IMR-90 (cell line): ENCODE results near the gene CPLX3. TPM values are rescaled to one million over a fixed set of nuclear protein-coding genes. Genes with fewer than 3 reads are reported as not detected.

Experiments used
- ATAC-seq: fragments of 200-7000 bp; cut with Tn5 transposase; 2 replicates; pipeline ENCODE4 v1.9.1; 2020; ENCODE audit warnings: low read depth, mild to moderate bottlenecking, moderate library complexity
- BruUV-seq: library from RNA; stranded (reverse); fragments of 400-500 nt; replicated peaks from 2 replicates; lab custom pipeline; 2021; lab: Mats Ljungman, UMichigan
- CTCF ChIA-PET: fragments of 300-600 bp; formaldehyde crosslinking; extraction: SDS; loops from one replicate; lab custom pipeline; 2021; ENCODE audit warnings: antibody characterized with exemption; lab: Yijun Ruan, JAX
- POLR2A ChIA-PET: fragments of 300-600 bp; sonication (Branson Sonifier 250); formaldehyde crosslinking; loops from one replicate; lab custom pipeline; 2022; ENCODE audit warnings: antibody characterized with exemption; ENCODE audit not compliant: unreplicated experiment; lab: Charles Lee
- DNase-seq: peaks from one replicate; pipeline ENCODE4 v3.0.0; 2013
- H2AFZ ChIP-seq: replicated peaks from 2 replicates; pipeline ENCODE3; 2013; ENCODE audit warnings: low read length, mild to moderate bottlenecking; ENCODE audit not compliant: poor library complexity
- H2AK5ac ChIP-seq: 2 replicates; pipeline ENCODE4 v1.6.1; 2013; ENCODE audit warnings: low read depth, low read length, inconsistent platforms
- H2AK9ac ChIP-seq: replicated peaks from 2 replicates; pipeline ENCODE3; 2013; ENCODE audit warnings: mild to moderate bottlenecking, low read depth, low read length, moderate library complexity; ENCODE audit not compliant: poor library complexity
- H2BK120ac ChIP-seq: 2 replicates; pipeline ENCODE4 v1.6.1; 2013; ENCODE audit warnings: low read depth, low read length, inconsistent platforms
- H2BK15ac ChIP-seq: 3 replicates; pipeline ENCODE4 v1.6.1; 2013; ENCODE audit warnings: low read depth, low read length, inconsistent platforms
- H2BK20ac ChIP-seq: 2 replicates; pipeline ENCODE4 v1.6.1; 2013; ENCODE audit warnings: low read depth, mild to moderate bottlenecking, inconsistent platforms, low read length, moderate library complexity
- H2BK5ac ChIP-seq: 2 replicates; pipeline ENCODE4 v1.6.1; 2013; ENCODE audit warnings: mild to moderate bottlenecking, low read depth, low read length, inconsistent platforms; ENCODE audit not compliant: poor library complexity, severe bottlenecking
- H3K14ac ChIP-seq: replicated peaks from 2 replicates; pipeline ENCODE4 v1.6.1; 2013; ENCODE audit warnings: low read depth, low read length, inconsistent platforms
- H3K18ac ChIP-seq: 2 replicates; pipeline ENCODE4 v1.6.1; 2013; ENCODE audit warnings: low read depth, low read length, control low read depth
- H3K23ac ChIP-seq: 2 replicates; pipeline ENCODE4 v1.6.1; 2013; ENCODE audit warnings: low read depth, low read length, inconsistent platforms
- H3K27ac ChIP-seq: 2 replicates; pipeline ENCODE4 v1.5.1; 2013; ENCODE audit warnings: mild to moderate bottlenecking, control low read depth, low read length; ENCODE audit not compliant: insufficient read depth
- H3K27me3 ChIP-seq: 2 replicates; pipeline ENCODE4 v1.6.1; 2013; ENCODE audit warnings: low read length; ENCODE audit not compliant: control insufficient read depth, insufficient read depth
- H3K36me3 ChIP-seq: 2 replicates; pipeline ENCODE4 v1.6.1; 2013; ENCODE audit warnings: low read length, mixed read lengths; ENCODE audit not compliant: control insufficient read depth, insufficient read depth
- H3K4ac ChIP-seq: 2 replicates; pipeline ENCODE4 v1.6.1; 2013; ENCODE audit warnings: low read depth, low read length, inconsistent platforms
- H3K4me1 ChIP-seq: 2 replicates; pipeline ENCODE4 v1.6.1; 2013; ENCODE audit warnings: low read length, mixed read lengths; ENCODE audit not compliant: control insufficient read depth, insufficient read depth
- H3K4me2 ChIP-seq: 2 replicates; pipeline ENCODE4 v1.6.1; 2013; ENCODE audit warnings: low read depth, mild to moderate bottlenecking, control low read depth, low read length, moderate library complexity
- H3K4me3 ChIP-seq: 2 replicates; pipeline ENCODE4 v1.5.1; 2013; ENCODE audit warnings: low read depth, mild to moderate bottlenecking, control low read depth, low read length, moderate library complexity; ENCODE audit not compliant: insufficient read depth
- H3K56ac ChIP-seq: 2 replicates; pipeline ENCODE4 v1.6.1; 2013; ENCODE audit warnings: low read length, inconsistent platforms; ENCODE audit not compliant: insufficient read depth; ENCODE audit errors: extremely low read depth
- H3K79me1 ChIP-seq, 2 experiments: 2 replicates each; pipeline ENCODE4 v1.6.1; 2013; ENCODE audit warnings: low read length in 2 of 2, inconsistent platforms in 1 of 2, low read depth in 1 of 2
- H3K9ac ChIP-seq: 2 replicates; pipeline ENCODE4 v1.6.1; 2013; ENCODE audit warnings: low read depth, low read length, control low read depth
- H3K9me1 ChIP-seq: 2 replicates; pipeline ENCODE4 v1.6.1; 2013; ENCODE audit warnings: low read length, inconsistent platforms; ENCODE audit not compliant: insufficient read depth
- H3K9me3 ChIP-seq: 2 replicates; pipeline ENCODE4 v1.6.1; 2013; ENCODE audit warnings: low read length; ENCODE audit not compliant: control insufficient read depth, insufficient read depth
- H4K20me1 ChIP-seq: 2 replicates; pipeline ENCODE4 v1.6.1; 2013; ENCODE audit warnings: low read length, inconsistent platforms; ENCODE audit not compliant: insufficient read depth
- H4K5ac ChIP-seq: 2 replicates; pipeline ENCODE4 v1.6.1; 2013; ENCODE audit warnings: mild to moderate bottlenecking, low read depth, low read length, control low read depth
- H4K8ac ChIP-seq, 2 experiments: 2 replicates each; pipeline ENCODE4 v1.6.1; 2013; ENCODE audit warnings: low read depth in 2 of 2, low read length in 2 of 2, control low read depth in 1 of 2, inconsistent platforms in 1 of 2
- H4K91ac ChIP-seq: 2 replicates; pipeline ENCODE4 v1.6.1; 2013; ENCODE audit warnings: low read depth, low read length, inconsistent platforms; ENCODE audit not compliant: insufficient read depth
- BHLHE40 ChIP-seq: fragments of 150-350 bp; IDR thresholded peaks from 2 replicates; pipeline ENCODE4 v1.6.1; 2016; ENCODE audit warnings: mild to moderate bottlenecking, low read depth, low read length
- MAZ ChIP-seq: IDR thresholded peaks from 2 replicates; pipeline ENCODE4 v1.6.1; 2012; ENCODE audit warnings: low read depth, mild to moderate bottlenecking, low read length, improper control_type of control experiment, moderate library complexity, borderline replicate concordance
- MXI1 ChIP-seq: IDR thresholded peaks from 2 replicates; pipeline ENCODE4 v1.6.1; 2012; ENCODE audit warnings: low read depth, mild to moderate bottlenecking, low read length, moderate library complexity, borderline replicate concordance
- POLR2A ChIP-seq: IDR thresholded peaks from 2 replicates; pipeline ENCODE4 v1.6.1; 2012; ENCODE audit warnings: mild to moderate bottlenecking, low read depth, low read length
- RCOR1 ChIP-seq: IDR thresholded peaks from 2 replicates; pipeline ENCODE4 v1.6.1; 2012; ENCODE audit warnings: mild to moderate bottlenecking, low read length, improper control_type of control experiment; ENCODE audit not compliant: insufficient replicate concordance
- WGBS, 2 experiments: methylation state at CpG; one replicate each; pipeline versions ENCODE4 v1.1.5 to v1.1.7; 2013; ENCODE audit warnings: missing lambda C conversion rate in 2 of 2; ENCODE audit not compliant: insufficient read length in 1 of 2; ENCODE audit errors: extremely low coverage in 2 of 2; 5-methylcytosine and 5-hydroxymethylcytosine counted together
- dilution Hi-C: fragments of 300-500 bp; cut with HindIII; formaldehyde crosslinking; loops from one replicate; pipeline ENCODE4 v1.14.3; 2018; ENCODE audit warnings: low sequenced_read_pairs; ENCODE audit not compliant: unreplicated experiment
- in situ Hi-C: fragments of 300-500 bp; cut with MboI; formaldehyde crosslinking; loops from 3 replicates; pipeline ENCODE4 v1.14.3; 2019; ENCODE audit warnings: low sequenced_read_pairs, inconsistent platforms, mixed read lengths
- intact Hi-C: fragments of 100-400 bp; cut with micrococcal nuclease; formaldehyde crosslinking; loops from 2 replicates; pipeline ENCODE4 v1.10.0; 2022
- polyA plus RNA-seq, 3 experiments: library from polyadenylated mRNA; depleted of rRNA; stranded (reverse); fragments of >200 nt; gene quantifications; 2 replicates each; pipeline ENCODE4 v1.2.3, GENCODE V29; 2012; ENCODE audit warnings: low replicate concordance in 1 of 3
- total RNA-seq: library from RNA; depleted of rRNA; stranded (reverse); fragments of >200 nt; gene quantifications from 2 replicates; pipeline ENCODE4 v1.2.3, GENCODE V29; 2012

Gene CPLX3
- total and polyA plus RNA-seq, 2 of the 4 experiments (the other 2 are of a cell fraction), result not detected

DNA sequence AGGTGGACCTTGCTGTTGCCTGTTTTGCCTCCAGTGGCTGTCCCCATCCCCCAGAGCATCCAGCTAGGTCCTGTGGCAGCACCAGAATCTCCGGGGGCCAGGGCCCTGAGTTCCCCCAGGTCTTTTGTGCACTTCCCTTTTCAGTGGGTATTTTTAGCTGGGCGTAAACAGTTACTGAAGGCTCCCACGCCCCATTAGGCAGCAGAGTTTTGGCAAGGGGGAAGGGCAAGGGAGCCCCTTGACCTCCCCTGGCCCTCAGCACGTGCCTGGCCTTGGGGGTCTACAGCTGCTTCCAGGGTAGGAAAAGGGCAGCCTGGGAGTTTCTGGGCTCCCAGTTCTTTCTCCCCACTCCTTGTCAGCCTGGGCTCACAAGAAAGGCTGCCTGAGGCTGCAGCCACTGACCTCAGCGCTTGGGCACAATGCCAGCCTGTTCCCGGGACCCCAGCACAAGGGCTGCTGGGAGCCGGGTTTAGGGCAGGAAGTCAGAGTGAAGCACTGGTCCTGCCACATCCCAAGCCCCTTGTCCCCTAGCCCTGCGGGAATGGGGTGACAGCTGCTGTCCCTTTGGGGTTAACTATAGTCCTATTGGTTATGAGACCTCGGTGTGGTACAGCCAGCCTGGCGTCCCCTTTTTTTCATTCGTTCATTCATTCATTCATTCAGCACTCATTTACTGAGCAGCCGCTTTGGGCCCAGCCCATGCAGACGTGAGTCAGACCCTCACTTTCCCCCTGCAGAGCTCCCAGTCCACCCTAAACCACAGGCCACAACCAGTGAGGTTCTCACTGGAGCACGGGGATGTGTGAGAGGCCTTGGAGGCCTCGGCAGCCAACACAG is 36.1 kb upstream of the CPLX3 start:
- Histone ChIP-seq H3K4me1 (peaks cover 24% of the 10 kb centered on the region), H2BK5ac (peak overlapping the region; percentile 35), H4K20me1 (peaks cover 89% of the 10 kb centered on the region), H3K23ac (peak overlapping the region; percentile 41), H3K4ac (peak overlapping the region; percentile 78), H2AFZ (peak overlapping the region; percentile 74), H4K5ac (0 out of 2 replicates have a peak overlapping the region, but pooled peaks have one; percentile 11), H3K27me3 (no peaks in the 10 kb centered on the region), H3K18ac (no peak overlapping the region), H3K36me3 (peaks cover 2% of the 10 kb centered on the region; the same call in 1 of the 2 replicates), H3K9me1 (peaks cover 42% of the 10 kb centered on the region), H3K4me2 (peak overlapping the region; percentile 17), H3K9ac (peak overlapping the region; percentile 30), H2BK120ac (no peak overlapping the region; the same call in 1 of the 2 replicates), H3K4me3 (no peak overlapping the region), H3K56ac (0 out of 2 replicates have a peak overlapping the region, but pooled peaks have one; percentile 19), H2AK9ac (peak overlapping the region; percentile 85), H4K91ac (0 out of 2 replicates have a peak overlapping the region, but pooled peaks have one; percentile 38), H3K9me3 (no peaks in the 10 kb centered on the region), H2AK5ac (peak overlapping the region; percentile 69), H3K27ac (peak overlapping the region; percentile 45), H3K14ac (peak overlapping the region; percentile 78), H3K79me1 (peaks cover 19 to 89% of the 10 kb centered on the region in 2 experiments), H2BK20ac (no peak overlapping the region), H2BK15ac (no peak overlapping the region; the same call in 2 of the 3 replicates), H4K8ac (peak overlapping the region; percentile 28 to 66; a peak in 1 of 4 replicates)
- CTCF ChIA-PET, result no interaction called here
- POLR2A ChIA-PET, result no interaction called here
- peak; percentile 85 for DNase-seq
- ATAC-seq, result peak; percentile 76
- in situ Hi-C loops, result no loop called here
- no TSS peak for BruUV-seq
- no CpG with 5 or more reads among the region's 15 CpGs for WGBS, 2 experiments
- intact Hi-C loops, result no loop called here
- dilution Hi-C loops, result no loop called here
- TF ChIP-seq POLR2A (no peak), MXI1 (peak; percentile 54; the same call in 1 of the 2 replicates), BHLHE40 (peak; percentile 37; the same call in 1 of the 2 replicates), RCOR1 (no peak), MAZ (no peak)
